ENCODE data around the gene CAPN12.
"Not testable (repeated sequence)": the region's sequence is repeated elsewhere in the genome, so short reads cannot be mapped to it uniquely, and the experiment has no call there.

The CAPN12 gene

DNA sequence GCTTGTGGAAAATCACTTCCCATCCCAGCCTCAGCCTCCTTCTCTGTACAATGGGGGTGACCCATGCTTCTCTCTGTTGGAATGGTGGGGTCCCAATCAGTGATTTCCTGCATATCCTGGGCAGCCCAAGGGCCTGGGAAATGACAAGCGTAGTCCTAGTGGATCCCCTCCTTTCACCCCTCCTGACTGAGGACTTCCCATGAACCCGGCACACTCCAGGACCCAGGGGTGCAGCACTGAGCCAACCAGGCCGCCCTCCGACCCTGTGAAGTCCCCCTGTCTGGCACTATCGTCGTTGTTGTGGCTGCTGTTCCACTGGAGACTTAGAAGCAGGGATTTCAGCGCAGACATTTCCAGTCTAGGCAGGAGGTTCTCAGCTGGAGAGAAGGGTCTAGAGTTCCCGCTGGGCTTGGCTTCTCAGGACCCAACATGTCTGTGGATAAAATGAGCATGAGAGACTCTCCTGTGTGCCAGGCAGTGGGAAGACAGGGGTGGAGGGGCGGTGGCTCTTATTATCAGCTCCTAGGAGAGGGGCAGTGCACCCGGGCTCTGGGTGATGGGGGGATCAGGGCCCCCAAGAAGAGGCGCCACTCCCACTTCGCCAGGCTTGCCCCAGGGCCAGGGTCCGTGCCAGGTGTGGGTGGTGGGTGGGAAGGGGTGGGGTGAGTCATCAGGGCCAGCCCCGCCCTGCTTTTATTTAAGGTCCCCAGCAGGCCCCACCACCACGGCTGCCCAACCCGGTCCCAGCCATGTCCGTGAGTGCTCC lies 44.4 kb upstream of the CAPN12 start, which contains the start of gene LGALS7B:
Gene LGALS7B (plus strand): TSS at position 723 of the 766 bp plus-strand sequence. CDS start 27 bp downstream, at position 750.
- no peak within 1 kb of the TSS for H3K4me3 ChIP-seq (ENCODE audit: low read depth, low read length)
- TF ChIP-seq, protein P1, sequence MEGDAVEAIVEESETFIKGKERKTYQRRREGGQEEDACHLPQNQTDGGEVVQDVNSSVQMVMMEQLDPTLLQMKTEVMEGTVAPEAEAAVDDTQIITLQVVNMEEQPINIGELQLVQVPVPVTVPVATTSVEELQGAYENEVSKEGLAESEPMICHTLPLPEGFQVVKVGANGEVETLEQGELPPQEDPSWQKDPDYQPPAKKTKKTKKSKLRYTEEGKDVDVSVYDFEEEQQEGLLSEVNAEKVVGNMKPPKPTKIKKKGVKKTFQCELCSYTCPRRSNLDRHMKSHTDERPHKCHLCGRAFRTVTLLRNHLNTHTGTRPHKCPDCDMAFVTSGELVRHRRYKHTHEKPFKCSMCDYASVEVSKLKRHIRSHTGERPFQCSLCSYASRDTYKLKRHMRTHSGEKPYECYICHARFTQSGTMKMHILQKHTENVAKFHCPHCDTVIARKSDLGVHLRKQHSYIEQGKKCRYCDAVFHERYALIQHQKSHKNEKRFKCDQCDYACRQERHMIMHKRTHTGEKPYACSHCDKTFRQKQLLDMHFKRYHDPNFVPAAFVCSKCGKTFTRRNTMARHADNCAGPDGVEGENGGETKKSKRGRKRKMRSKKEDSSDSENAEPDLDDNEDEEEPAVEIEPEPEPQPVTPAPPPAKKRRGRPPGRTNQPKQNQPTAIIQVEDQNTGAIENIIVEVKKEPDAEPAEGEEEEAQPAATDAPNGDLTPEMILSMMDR (IDR thresholded peaks at IDR 0.05; ENCODE audit: insufficient read depth, low read depth, low read length, missing control alignments): no peak
- DNase-seq (ENCODE audit: low read depth): no peak

DNA sequence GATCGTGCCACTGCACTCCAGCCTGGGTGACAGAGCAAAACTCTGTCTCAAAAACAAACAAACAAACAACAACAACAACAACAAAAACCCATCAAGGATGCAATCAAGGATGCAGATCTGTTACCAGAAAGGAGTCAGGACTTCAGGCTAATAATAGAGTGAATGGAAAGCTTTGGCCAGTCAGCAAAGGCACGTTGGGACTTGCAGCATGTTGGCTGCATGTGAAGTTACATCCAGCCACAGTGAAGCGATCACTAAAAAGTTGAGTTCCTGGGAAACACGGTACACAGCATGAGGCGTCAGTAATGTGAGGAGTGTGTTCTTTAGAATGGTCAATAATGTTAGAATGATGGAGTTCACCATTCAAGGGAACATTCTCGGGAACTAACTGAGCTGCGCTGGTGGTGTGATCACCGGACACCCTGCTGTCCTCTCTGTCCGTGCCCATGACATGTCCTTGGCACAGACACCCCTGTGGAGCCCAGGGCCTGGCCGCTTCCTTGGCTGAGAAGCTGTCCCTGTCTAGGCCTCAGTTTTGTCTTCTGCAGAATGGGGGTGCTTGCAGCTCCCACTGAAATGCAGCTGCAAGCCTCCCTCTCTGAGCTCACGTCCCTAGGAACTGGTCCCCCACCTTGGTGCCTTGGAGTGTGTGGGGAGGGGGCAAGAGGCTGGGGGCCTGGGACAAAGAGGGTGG lies 42.4 kb upstream of the CAPN12 start:
- TF ChIP-seq, protein P1 (IDR thresholded peaks at IDR 0.05; ENCODE audit: insufficient read depth, low read depth, low read length, missing control alignments): no peak
- H3K4me3 ChIP-seq (ENCODE audit: low read depth, low read length): no peak overlapping the region
- no peak for DNase-seq (ENCODE audit: low read depth)

DNA sequence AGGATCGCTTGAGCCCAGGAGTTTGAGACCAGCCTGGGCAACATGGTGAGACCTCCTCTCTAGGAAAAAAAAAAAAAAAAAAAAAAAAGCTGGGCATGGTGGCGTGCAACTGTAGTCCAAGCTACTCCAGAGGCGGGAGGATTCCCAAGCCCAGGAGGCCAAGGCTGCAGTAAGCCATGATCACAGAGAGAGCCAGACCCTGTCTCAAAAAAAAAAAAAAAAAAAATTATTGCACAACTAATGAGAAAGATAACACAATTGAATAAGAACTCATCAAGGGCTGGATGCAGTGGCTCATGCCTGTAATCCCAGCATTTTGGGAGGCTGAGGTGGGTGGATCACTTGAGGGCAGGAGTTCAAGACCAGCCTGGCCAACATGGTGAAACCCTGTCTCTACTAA lies 41.8 kb upstream of the CAPN12 start:
- H3K4me3 ChIP-seq (ENCODE audit: low read depth, low read length); DNase-seq (ENCODE audit: low read depth): not testable (repeated sequence)

DNA sequence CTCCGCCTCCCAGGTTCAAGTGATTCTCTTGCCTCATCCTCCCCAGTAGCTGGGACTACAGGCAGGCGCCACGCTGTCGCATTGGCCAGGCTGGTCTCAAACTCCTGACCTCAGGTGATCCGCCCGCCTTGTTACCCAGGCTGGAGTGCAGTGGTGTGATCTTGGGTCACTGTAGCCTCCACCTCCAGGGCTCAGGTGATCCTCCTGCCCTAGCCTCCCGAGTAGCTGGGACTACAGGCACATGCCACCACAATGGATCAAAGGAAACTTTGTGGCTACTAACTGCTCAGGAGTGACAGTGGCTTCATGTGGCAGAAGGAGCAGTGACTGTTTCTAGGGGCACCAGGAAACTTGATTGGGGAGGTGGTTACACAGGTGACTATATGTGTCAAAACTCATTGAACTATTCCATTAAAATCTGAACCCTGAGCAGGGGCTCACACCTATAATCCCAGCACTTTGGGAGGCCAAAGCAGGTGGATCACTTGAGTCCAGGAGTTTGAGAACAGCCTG lies 41.0 kb upstream of the CAPN12 start:
- H3K4me3 ChIP-seq (ENCODE audit: low read depth, low read length): no peak overlapping the region
- TF ChIP-seq, protein P1 (IDR thresholded peaks at IDR 0.05; ENCODE audit: insufficient read depth, low read depth, low read length, missing control alignments): no peak
- DNase-seq (ENCODE audit: low read depth): no peak

DNA sequence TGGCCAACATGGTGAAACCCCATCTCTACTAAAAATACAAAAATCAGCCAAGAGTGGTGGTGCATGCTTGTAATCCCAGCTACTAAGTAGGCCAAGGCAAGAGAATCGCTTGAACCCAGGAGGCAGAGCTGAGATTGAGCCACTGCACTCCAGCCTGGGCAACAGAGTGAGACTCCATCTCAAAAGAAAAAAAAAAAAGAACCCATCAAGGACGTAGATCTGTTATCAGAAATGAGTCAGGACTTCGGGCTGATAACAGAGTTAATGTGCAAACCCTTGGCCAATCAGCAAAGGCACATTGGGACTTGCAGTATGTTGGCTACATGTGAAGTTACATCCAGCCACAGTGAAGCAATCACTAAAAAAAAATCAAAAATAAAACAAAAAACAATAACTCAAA lies 40.0 kb upstream of the CAPN12 start:
- TF ChIP-seq, protein P1 (IDR thresholded peaks at IDR 0.05; ENCODE audit: insufficient read depth, low read depth, low read length, missing control alignments): no peak
- H3K4me3 ChIP-seq (ENCODE audit: low read depth, low read length): no peak overlapping the region
- DNase-seq (ENCODE audit: low read depth): no peak

DNA sequence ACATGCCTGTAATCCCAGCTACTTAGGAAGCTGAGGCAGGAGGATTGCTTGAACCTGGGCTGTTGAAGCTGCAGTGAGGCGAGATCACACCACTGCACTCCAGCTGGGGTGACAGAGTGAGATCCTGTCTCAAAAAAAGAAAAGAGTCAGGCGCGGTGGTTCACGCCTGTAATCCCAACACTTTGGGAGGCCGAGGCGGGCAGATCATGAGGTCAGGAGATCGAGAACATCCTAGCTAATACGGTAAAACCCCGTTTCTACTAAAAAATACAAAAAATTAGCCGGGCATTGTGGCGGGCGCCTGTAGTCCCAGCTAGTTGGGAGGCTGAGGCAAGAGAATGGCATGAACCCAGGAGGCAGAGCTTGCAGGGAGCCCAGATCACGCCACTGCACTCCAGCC lies 37.9 kb upstream of the CAPN12 start:
- DNase-seq (ENCODE audit: low read depth); H3K4me3 ChIP-seq (ENCODE audit: low read depth, low read length): not testable (repeated sequence)

DNA sequence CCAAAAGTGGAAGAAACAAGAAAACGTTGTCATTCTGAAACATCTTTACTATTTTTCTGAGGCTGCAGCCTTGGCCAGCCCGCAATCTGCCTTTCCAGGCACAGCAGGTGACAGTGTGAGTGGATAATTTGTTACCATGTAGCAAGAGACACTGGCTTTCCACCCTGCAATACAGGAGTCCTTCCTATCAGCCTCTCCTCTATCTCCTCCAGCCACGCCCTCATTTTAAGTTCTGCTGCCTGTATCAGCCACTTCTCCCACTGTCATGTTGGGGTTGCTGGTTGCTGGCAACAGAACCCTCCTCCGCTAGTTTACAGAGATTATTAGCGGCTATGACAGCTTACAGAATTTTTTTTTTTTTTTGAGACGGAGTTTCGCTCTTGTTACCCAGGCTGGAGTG lies 36.8 kb upstream of the CAPN12 start:
- no peak for DNase-seq (ENCODE audit: low read depth)

More for the DNA sequence above, 36.8 kb upstream of the CAPN12 start:
- TF ChIP-seq, protein P1 (IDR thresholded peaks at IDR 0.05; ENCODE audit: insufficient read depth, low read depth, low read length, missing control alignments): no peak
- no peak overlapping the region for H3K4me3 ChIP-seq (ENCODE audit: low read depth, low read length)
